Pons (tissue), 1 donor: Measurements from ENCODE around the gene ITPR1.

Source experiments
- DNase-seq: peaks from one replicate; pipeline ENCODE4 v3.0.0-alpha.2; 2016; ENCODE audit warnings: low spot score

ITPR1 gene

GRCh38 chr3:4686619-4687018 is 193.5 kb downstream of the ITPR1 start:
- DNase-seq, result no peak

GRCh38 chr3:4687167-4687566 is 194.0 kb downstream of the ITPR1 start:
- no peak for DNase-seq

GRCh38 chr3:4687596-4687995 is 194.4 kb downstream of the ITPR1 start:
- DNase-seq, result no peak

- no peak for DNase-seq
Measured at GRCh38 chr3:4688411-4688810, 195.3 kb downstream of the ITPR1 start.

- DNase-seq, result no peak
Measured at GRCh38 chr3:4689021-4689420, 195.9 kb downstream of the ITPR1 start.

DNA sequence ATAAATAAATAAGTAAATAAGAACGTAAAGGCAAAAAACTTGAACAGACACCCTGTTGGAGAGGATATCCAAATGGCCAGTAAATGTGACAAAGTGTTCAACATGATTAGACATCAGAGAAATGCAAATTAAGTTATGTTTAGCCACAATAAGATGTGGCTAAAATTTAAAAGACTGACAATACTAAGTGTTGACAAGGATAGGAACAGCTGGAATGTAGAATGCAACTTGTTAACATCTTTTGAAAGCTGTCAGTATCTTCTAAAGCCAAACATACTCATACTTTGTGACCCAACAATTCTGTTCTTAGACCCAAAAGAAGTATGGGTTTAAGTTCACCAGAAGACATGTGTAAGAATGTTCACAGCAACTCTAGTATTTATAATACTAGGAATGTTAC is 197.1 kb downstream of the ITPR1 start:
- no peak for DNase-seq

- DNase-seq, result no peak
Measured at GRCh38 chr3:4693620-4694019, 200.5 kb downstream of the ITPR1 start.

DNA sequence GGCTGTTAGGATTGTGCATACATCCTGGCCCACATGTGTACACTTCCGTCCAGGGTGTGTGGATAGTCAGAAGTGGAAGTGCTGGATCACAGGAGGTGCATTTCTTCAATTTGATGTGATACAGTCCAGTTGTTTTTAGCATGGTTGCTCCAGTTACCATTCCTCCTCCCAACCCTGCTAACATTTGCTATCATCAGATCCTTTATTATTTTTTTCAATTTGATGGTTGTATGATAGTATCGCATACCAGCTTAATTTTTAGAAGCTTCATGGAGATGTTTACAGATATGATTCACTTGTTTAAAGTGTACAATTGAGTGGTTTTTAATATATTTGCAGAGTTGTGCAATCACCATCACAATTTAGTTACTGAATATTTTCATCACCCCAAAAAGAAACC is 202.7 kb downstream of the ITPR1 start:
- DNase-seq, result no peak

GRCh38 chr3:4696266-4696665 is 203.1 kb downstream of the ITPR1 start:
- DNase-seq, result no peak

DNA sequence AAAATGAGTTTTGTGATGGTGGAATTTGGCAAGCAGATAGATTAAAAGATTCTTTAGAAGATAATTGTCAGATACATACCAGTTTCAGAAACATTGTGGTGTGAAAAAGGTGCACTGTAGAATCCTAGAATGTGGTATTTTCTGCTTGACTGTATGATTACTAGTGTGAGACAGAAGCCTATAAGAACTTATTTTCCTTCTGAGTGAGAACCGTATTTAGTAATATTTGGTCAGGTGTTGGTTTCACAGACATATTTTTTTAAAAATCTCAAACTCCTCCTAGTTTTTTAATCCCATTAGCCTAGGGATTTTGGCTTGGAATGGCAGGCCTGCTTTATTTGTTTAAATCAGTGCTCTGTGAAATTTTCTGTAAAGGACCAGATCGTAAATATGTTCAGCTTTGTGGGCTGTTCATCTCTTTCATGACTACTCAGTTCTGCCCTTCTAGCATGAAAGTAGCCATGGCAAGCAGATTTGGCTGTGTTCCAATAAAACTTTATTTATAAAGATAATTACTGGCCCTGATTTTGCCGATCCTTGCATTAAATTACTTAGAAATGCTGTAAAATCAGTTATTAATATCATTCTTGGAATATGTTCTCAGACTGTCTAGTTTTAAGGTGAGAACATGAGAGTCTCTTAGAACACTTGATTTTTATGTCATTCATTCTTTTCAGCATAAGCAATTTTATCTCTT is 205.1 kb downstream of the ITPR1 start:
- no peak for DNase-seq

DNA sequence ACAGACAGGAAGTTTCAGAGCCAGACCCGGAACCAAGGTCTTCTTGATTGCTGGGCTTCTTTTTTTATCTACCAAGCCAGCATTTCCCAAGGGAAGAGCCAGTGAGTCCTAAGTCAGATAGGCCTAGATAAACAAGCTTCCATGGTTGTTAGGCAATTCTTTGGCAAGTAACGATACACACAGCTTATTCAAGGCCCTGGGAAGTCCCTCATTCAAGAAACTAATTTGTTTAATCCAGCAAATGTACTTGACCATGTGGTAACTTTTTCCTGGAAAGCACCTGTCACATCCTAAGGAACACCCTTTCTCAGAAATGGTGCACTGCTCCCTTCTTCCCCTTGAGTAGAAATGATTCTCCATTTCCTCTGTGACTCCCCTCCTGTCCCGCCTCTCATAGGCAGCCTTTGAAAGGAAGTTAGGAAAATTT is 209.9 kb downstream of the ITPR1 start:
- no peak for DNase-seq

DNA sequence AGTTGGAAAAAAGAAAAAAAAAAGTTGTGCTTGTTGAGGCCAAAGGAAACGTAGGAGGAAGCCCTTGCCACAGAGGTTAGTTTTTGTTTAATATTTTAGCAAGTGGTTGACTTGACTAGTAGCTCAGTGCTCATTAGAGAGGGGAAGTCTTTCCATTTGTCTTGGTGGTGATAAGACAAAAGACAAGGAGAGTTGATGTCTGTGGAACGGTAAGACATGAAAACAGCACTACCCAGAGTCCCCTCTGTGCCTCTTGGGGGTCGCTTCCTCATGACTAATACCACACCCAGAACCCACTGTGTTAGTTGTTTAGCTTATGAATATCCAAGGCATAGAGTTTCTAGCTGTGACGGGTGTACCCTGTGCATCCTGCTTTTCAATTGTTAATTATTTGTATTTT is 211.4 kb downstream of the ITPR1 start:
- DNase-seq, result no peak

DNA sequence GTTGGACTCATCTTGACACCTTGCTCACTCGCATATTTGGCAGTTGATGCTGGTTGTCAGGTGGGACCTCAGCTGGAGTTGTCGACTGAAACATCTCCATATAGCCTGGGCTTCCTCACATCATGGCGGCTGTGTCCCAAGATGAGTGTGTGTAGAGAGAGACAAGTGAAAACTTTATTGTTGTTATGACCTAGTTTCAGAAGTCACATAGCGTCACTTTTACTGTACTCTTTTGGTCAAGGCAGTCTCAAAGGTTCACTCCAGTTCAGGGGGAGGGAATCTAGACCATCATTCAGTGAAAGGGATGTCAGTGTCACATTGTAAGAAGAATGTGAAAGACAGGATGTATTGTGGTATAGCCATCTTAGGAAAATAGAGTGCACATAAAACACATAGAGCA is 214.2 kb downstream of the ITPR1 start:
- no peak for DNase-seq

GRCh38 chr3:4708230-4708629 is 215.1 kb downstream of the ITPR1 start:
- DNase-seq, result no peak

DNA sequence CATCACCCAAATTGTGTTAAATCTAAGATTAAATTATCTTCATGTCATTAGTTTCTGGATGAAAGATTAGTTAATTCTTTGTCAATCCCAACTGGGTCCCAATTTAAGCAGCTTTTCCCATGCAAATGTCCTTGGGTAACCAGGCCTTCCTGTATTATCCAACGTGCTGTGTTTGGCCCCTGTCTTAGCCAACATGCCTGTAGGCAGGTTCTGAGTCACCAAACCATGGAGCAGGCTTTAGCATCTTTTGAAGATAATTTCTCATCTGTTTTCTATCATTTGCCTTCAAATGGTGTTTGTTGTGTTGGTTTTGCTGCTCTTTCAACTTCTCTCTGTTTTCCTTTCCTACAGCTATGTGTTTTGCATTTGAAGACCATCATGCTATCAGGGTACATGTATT is 216.2 kb downstream of the ITPR1 start:
- no peak for DNase-seq

DNA sequence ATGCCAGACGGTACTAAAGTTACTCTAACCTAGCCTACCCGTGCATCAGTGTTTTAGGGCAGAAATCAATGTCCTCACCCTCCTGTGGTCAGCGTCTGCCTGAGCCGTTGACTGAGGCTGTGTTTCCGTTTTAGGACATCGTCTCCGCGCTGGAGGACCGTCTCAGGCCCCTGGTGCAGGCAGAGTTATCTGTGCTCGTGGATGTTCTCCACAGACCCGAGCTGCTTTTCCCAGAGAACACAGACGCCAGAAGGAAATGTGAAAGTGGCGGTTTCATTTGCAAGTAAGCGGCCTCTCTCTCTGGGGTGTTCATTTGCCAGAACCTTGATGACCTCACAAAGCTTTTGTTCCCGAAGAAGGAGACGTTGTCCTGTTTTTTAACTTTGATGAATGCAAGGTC is 217.0 kb downstream of the ITPR1 start:
- DNase-seq, result no peak

DNA sequence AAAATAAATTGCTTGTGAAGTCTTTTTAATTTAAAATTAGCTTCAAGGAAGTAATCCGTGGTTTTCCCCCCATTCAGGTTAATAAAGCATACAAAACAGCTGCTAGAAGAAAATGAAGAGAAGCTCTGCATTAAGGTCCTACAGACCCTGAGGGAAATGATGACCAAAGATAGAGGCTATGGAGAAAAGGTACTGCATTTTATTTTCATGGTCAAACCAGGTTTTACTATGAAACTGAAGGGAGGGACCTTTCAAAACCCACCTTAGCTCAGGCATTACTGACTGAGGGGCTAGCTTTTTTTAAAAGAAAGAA is 218.5 kb downstream of the ITPR1 start:
- no peak for DNase-seq

GRCh38 chr3:4712109-4712508 is 219.0 kb downstream of the ITPR1 start:
- no peak for DNase-seq

- DNase-seq, result no peak
Measured at GRCh38 chr3:4714045-4714444, 220.9 kb downstream of the ITPR1 start.

GRCh38 chr3:4716266-4716665 is 223.1 kb downstream of the ITPR1 start:
- DNase-seq, result no peak

DNA sequence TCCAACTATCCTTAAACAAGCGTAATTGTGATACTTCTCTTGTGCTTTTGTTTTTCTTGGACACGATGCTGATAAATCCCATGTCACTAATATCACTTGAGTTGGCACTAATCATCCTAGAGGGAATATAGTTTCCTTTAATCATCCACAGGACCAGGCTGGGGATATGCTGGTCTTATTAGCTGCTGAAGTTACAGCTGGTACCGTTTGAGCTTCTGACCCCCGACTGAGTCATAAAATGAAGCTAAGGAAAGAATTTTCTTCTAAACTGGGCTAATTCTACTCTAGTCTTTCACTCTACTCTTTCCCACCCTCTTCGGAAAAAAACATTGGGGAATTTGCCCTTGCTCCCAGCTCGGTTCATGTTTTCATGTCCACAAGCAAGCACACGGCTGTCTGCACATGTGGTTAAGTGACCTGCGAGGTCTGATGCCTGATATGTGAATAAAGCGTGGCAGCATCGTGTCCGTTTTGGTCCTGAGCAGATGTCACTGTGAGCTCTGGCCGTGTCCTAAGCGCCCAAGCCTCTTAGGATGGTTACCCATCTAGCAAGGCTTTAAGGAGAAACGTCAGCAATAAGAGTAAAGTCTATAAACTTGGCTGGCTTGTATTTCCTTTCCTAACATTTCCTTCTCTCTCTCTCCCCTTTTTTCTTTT is 223.7 kb downstream of the ITPR1 start:
- DNase-seq, result no peak

DNA sequence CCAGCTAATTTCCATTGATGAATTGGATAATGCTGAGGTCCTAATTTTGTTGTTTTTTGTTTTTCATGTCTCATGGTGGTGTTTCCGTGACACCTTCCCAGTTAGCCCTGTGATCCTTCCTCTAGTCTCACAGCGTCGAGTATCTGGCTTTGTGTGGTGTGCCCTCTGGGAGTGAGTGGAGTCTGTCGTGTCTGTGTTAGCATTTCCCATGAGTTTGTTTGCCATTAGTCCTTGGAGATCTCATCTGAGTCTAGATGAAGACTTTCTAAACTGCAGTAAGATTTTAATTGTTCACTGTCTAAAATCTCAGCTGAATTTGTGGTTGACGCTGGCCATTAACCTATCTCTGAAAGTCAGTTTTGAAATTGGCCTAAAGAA is 224.2 kb downstream of the ITPR1 start:
- DNase-seq, result no peak

DNA sequence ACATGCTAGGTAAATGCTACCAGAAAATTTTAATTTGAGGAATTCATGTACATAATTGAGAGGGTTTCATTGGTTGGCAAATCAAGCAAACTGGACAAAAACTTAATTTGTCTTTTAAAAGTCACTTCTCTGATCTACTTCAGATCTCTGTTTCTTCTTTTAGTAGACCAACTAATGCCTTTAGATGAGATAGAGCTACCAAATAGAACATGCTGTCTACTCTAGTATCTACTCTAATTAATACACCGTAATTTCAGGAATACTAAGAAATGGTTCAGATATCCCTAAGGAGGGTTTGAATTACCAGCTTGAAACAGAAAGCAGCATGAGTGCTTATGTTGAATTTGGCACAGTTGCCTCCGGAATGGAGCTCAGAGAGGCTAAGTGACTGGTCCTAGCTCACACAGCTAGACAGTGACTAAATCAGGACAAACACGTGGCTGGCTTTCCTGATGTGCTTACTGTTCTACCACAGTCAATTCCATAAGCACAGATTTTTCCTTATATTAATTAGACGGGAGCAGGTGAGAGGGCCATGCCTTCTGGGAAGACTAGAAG is 225.1 kb downstream of the ITPR1 start:
- DNase-seq, result no peak

- DNase-seq, result no peak
Measured at GRCh38 chr3:4719046-4719501, 225.9 kb downstream of the ITPR1 start.
